NOMO-1 (cell line): ENCODE results near the gene CDK14.

Source experiments
- DNase-seq, 2 experiments: peaks; one replicate each; lab custom pipeline; 2025; ENCODE audit not compliant: unreplicated experiment in 2 of 2; lab: John Stamatoyannopoulos, UW

Gene CDK14

GRCh38 chr7:90677486-90678404, 81.6 kb downstream of the CDK14 start:
- DNase-seq = no peak

GRCh38 chr7:90678986-90679385, 82.9 kb downstream of the CDK14 start:
- DNase-seq = no peak

- DNase-seq = no peak
Observed at GRCh38 chr7:90680484-90680883, 84.4 kb downstream of the CDK14 start.

- DNase-seq = no peak
Observed at GRCh38 chr7:90681336-90682022, 85.4 kb downstream of the CDK14 start.

- no peak for DNase-seq
Observed at GRCh38 chr7:90686146-90686545, 90.0 kb downstream of the CDK14 start.

- DNase-seq = no peak
Observed at GRCh38 chr7:90688810-90689209, 92.7 kb downstream of the CDK14 start.

- peak; percentile 64 to 84 for DNase-seq
Observed at GRCh38 chr7:90689260-90689659, 93.1 kb downstream of the CDK14 start.

- peak in 1 of 2 experiments; percentile 45 for DNase-seq
Observed at GRCh38 chr7:90690159-90690858, 94.2 kb downstream of the CDK14 start.

- no peak for DNase-seq
Observed at GRCh38 chr7:90692396-90692795, 96.3 kb downstream of the CDK14 start.

- DNase-seq = no peak
Observed at GRCh38 chr7:90692947-90693346, 96.8 kb downstream of the CDK14 start.

- no peak for DNase-seq
Observed at GRCh38 chr7:90693939-90694338, 97.8 kb downstream of the CDK14 start.

GRCh38 chr7:90698616-90699015, 102.5 kb downstream of the CDK14 start:
- no peak for DNase-seq

GRCh38 chr7:90701021-90701420, 104.9 kb downstream of the CDK14 start:
- DNase-seq = peak; percentile 22 to 50

GRCh38 chr7:90701771-90702170, 105.7 kb downstream of the CDK14 start:
- DNase-seq = no peak

- no peak for DNase-seq
Observed at GRCh38 chr7:90705391-90706071, 109.4 kb downstream of the CDK14 start.

- peak; percentile 32 to 91 for DNase-seq
Observed at GRCh38 chr7:90706072-90706716, 110.1 kb downstream of the CDK14 start.

GRCh38 chr7:90708841-90709317, 112.8 kb downstream of the CDK14 start:
- DNase-seq = peak; percentile 80 to 87

- DNase-seq = peak; percentile 59 to 90
Observed at GRCh38 chr7:90709501-90710465, 113.7 kb downstream of the CDK14 start.

GRCh38 chr7:90710466-90710850, 114.3 kb downstream of the CDK14 start:
- DNase-seq = no peak
